HepG2 (cell line): ENCODE data around the gene ANKRD53. TPM values are rescaled to one million over a fixed set of nuclear protein-coding genes. Genes with fewer than 3 reads are reported as not detected.

Source experiments
- ARID5B ChIP-seq: IDR thresholded peaks from 2 replicates; pipeline ENCODE4 v1.4.0; 2020; ENCODE audit warnings: mild to moderate bottlenecking, missing genetic modification reagents
- ATF3 ChIP-seq: sonication (generic); formaldehyde crosslinking; IDR thresholded peaks from 2 replicates; pipeline ENCODE4 v1.4.0; 2020; ENCODE audit warnings: missing genetic modification reagents
- DDIT3 ChIP-seq: sonication (generic); formaldehyde crosslinking; IDR thresholded peaks from 2 replicates; pipeline ENCODE4 v1.4.0; 2020; ENCODE audit warnings: mild to moderate bottlenecking, missing genetic modification reagents
- DMAP1 ChIP-seq: IDR thresholded peaks from 2 replicates; pipeline ENCODE4 v1.6.1; 2016
- EP300 ChIP-seq, 3 experiments: sonication (generic) in 1 of 3; formaldehyde crosslinking in 1 of 3; IDR thresholded peaks; 2 replicates each; pipeline versions ENCODE4 v1.5.1 to v1.6.1; 2011 to 2020; ENCODE audit warnings: low read depth in 2 of 3, low read length in 2 of 3, borderline replicate concordance in 1 of 3, improper control_type of control experiment in 1 of 3, mild to moderate bottlenecking in 1 of 3, missing genetic modification reagents in 1 of 3, moderate library complexity in 1 of 3
- GPN1 ChIP-seq: sonication (generic); formaldehyde crosslinking; IDR thresholded peaks from 2 replicates; pipeline ENCODE4 v1.5.1; 2020; ENCODE audit warnings: missing genetic modification reagents, borderline replicate concordance
- HMG20A ChIP-seq: IDR thresholded peaks from 2 replicates; pipeline ENCODE4 v1.6.1; 2016; ENCODE audit warnings: borderline replicate concordance
- HNRNPLL ChIP-seq: fragments of 200-400 bp; formaldehyde crosslinking; IDR thresholded peaks from 2 replicates; pipeline ENCODE4 v1.6.1; 2017; ENCODE audit warnings: mild to moderate bottlenecking, low read depth, low read length; ENCODE audit not compliant: poor library complexity, severe bottlenecking
- ISX ChIP-seq: sonication (generic); formaldehyde crosslinking; conservative IDR thresholded peaks from 2 replicates; pipeline ENCODE4 v1.5.0; 2020; ENCODE audit warnings: missing genetic modification reagents
- KMT2B ChIP-seq: IDR thresholded peaks from 2 replicates; pipeline ENCODE4 v1.6.1; 2016; ENCODE audit warnings: missing genetic modification reagents, missing compliant biosample characterization
- SMYD3 ChIP-seq: sonication (generic); formaldehyde crosslinking; IDR thresholded peaks from 2 replicates; pipeline ENCODE4 v1.8.1; 2023; ENCODE audit warnings: mild to moderate bottlenecking, missing genetic modification reagents
- SRSF4 ChIP-seq: fragments of 200-400 bp; formaldehyde crosslinking; IDR thresholded peaks from one replicate; pipeline ENCODE4 v1.6.1; 2018; ENCODE audit warnings: mild to moderate bottlenecking, low read depth, low read length, moderate library complexity; ENCODE audit not compliant: poor library complexity, severe bottlenecking
- TOPORS ChIP-seq: sonication (generic); formaldehyde crosslinking; IDR thresholded peaks from 2 replicates; pipeline ENCODE4 v1.8.0; 2023; ENCODE audit warnings: mild to moderate bottlenecking, missing genetic modification reagents
- ZKSCAN1 ChIP-seq: fragments of 150-350 bp; IDR thresholded peaks from 2 replicates; pipeline ENCODE4 v1.6.1; 2014; ENCODE audit warnings: low read length
- ZNF441 ChIP-seq: sonication (generic); formaldehyde crosslinking; IDR thresholded peaks from 2 replicates; pipeline ENCODE4 v1.7.0; 2021; ENCODE audit warnings: missing genetic modification reagents, borderline replicate concordance
- ZNF710 ChIP-seq: sonication (generic); formaldehyde crosslinking; IDR thresholded peaks from 2 replicates; pipeline ENCODE4 v1.5.0; 2020; ENCODE audit warnings: mild to moderate bottlenecking, missing genetic modification reagents, borderline replicate concordance
- ZSCAN5A ChIP-seq: sonication (generic); formaldehyde crosslinking; IDR thresholded peaks from 2 replicates; pipeline ENCODE4 v1.8.0; 2022; ENCODE audit warnings: mild to moderate bottlenecking, missing genetic modification reagents, borderline replicate concordance
- ZUFSP ChIP-seq: sonication (generic); formaldehyde crosslinking; IDR thresholded peaks from 2 replicates; pipeline ENCODE4 v1.9.0; 2021; ENCODE audit warnings: missing genetic modification reagents, mild to moderate bottlenecking, borderline replicate concordance
- polyA plus RNA-seq, 8 experiments: library from polyadenylated mRNA; depleted of rRNA in 3 of 8; stranded (reverse) in 7 of 8; unstranded in 1 of 8; fragments of >200 nt; fragmentation: Illumina TruSeq in 4 of 8; extraction: Trizol in 4 of 8; gene quantifications; 2 replicates each; pipeline versions ENCODE4 v1.2.1 to v1.2.3, GENCODE V29; 2011 to 2016; ENCODE audit warnings: low read depth in 4 of 8, missing spikeins in 1 of 8, mixed read lengths in 1 of 8; ENCODE audit not compliant: insufficient read depth in 1 of 8
- total RNA-seq, 5 experiments: library from RNA; depleted of rRNA; stranded (reverse); fragments of >200 nt; fragmentation: Illumina TruSeq; extraction: Trizol; gene quantifications; 2 replicates each; pipeline ENCODE4 v1.2.3, GENCODE V29; 2016; ENCODE audit warnings: low read depth in 1 of 5

Gene ANKRD53
- total and polyA plus RNA-seq, 2 of the 13 experiments (the other 11 are each of a cell fraction or from before 2014, with no cell fraction given) = 0.15 TPM; not detected in 1

- no peak for TF ChIP-seq ZUFSP (CRISPR knock-in tag)
- no peak; a peak in 1 of 4 replicates for TF ChIP-seq EP300 (IDR thresholded peaks at IDR 0.05; ENCODE audit: low read depth in 2 of 2, low read length in 2 of 2)
- no peak for TF ChIP-seq EP300 (CRISPR knock-in tag; IDR thresholded peaks at IDR 0.05; ENCODE audit: borderline replicate concordance)
- TF ChIP-seq SRSF4 = no peak
- 0 out of 2 replicates have a peak, but pooled peaks have one; percentile 36 for TF ChIP-seq ZNF710
- no peak for TF ChIP-seq ISX (CRISPR knock-in tag)
- TF ChIP-seq GPN1 (CRISPR knock-in tag) = no peak
- 0 out of 2 replicates have a peak, but pooled peaks have one; percentile 7 for TF ChIP-seq ZNF441 (CRISPR knock-in tag)
- TF ChIP-seq TOPORS (CRISPR knock-in tag) = peak; percentile 92; the same call in 1 of the 2 replicates
- peak; percentile 57 for TF ChIP-seq HNRNPLL
- no peak for TF ChIP-seq HMG20A (CRISPR knock-in tag)
- TF ChIP-seq SMYD3 (CRISPR knock-in tag) = peak; percentile 29; the same call in 1 of the 2 replicates
- TF ChIP-seq ARID5B (CRISPR knock-in tag) = peak; percentile 39; the same call in 1 of the 2 replicates
- TF ChIP-seq ZKSCAN1 = no peak
- TF ChIP-seq KMT2B (CRISPR knock-in tag) = peak; percentile 62; the same call in 1 of the 2 replicates
- no peak for TF ChIP-seq DDIT3
- no peak for TF ChIP-seq DMAP1 (CRISPR knock-in tag)
- TF ChIP-seq ZSCAN5A (CRISPR knock-in tag) = peak; percentile 80; the same call in 1 of the 2 replicates
- peak; percentile 29; the same call in 1 of the 2 replicates for TF ChIP-seq ATF3 (CRISPR knock-in tag)
Observed at GRCh38 chr2:70994699-70995425, 16.4 kb downstream of the ANKRD53 start, which contains the start of gene TEX261 (continued).
